ENCODE results near the gene ITK.
"Not testable (repeated sequence)": the region's sequence is repeated elsewhere in the genome, so short reads cannot be mapped to it uniquely, and the experiment has no call there.

Gene ITK

GRCh38 chr5:157205708-157206107 is 25.1 kb downstream of the ITK start:
- in situ Hi-C loops (cut with HindIII; ENCODE audit: low sequenced_read_pairs) = no loop called here

GRCh38 chr5:157210652-157211051 is 30.0 kb downstream of the ITK start:
- in situ Hi-C loops (cut with HindIII; ENCODE audit: low sequenced_read_pairs) = not testable (repeated sequence)

GRCh38 chr5:157212307-157212706 is 31.7 kb downstream of the ITK start:
- in situ Hi-C loops (cut with HindIII; ENCODE audit: low sequenced_read_pairs) = no loop called here

- in situ Hi-C loops (cut with HindIII; ENCODE audit: low sequenced_read_pairs) = no loop called here
Observed at GRCh38 chr5:157213527-157214243, 33.0 kb downstream of the ITK start.

- in situ Hi-C loops (cut with HindIII; ENCODE audit: low sequenced_read_pairs) = no loop called here
Observed at GRCh38 chr5:157214415-157214814, 33.8 kb downstream of the ITK start.

- in situ Hi-C loops (cut with HindIII; ENCODE audit: low sequenced_read_pairs) = no loop called here
Observed at GRCh38 chr5:157214861-157215513, 34.3 kb downstream of the ITK start.

GRCh38 chr5:157215514-157216167 is 35.0 kb downstream of the ITK start:
- in situ Hi-C loops (cut with HindIII; ENCODE audit: low sequenced_read_pairs) = no loop called here

GRCh38 chr5:157216391-157217142 is 35.9 kb downstream of the ITK start:
- in situ Hi-C loops (cut with HindIII; ENCODE audit: low sequenced_read_pairs) = no loop called here

GRCh38 chr5:157217289-157218024 is 36.8 kb downstream of the ITK start:
- in situ Hi-C loops (cut with HindIII; ENCODE audit: low sequenced_read_pairs) = no loop called here

GRCh38 chr5:157219491-157220271 is 39.0 kb downstream of the ITK start:
- in situ Hi-C loops (cut with HindIII; ENCODE audit: low sequenced_read_pairs) = no loop called here

- in situ Hi-C loops (cut with HindIII; ENCODE audit: low sequenced_read_pairs) = no loop called here
Observed at GRCh38 chr5:157221959-157222358, 41.3 kb downstream of the ITK start.

GRCh38 chr5:157222506-157223230 is 42.0 kb downstream of the ITK start:
- in situ Hi-C loops (cut with HindIII; ENCODE audit: low sequenced_read_pairs) = no loop called here

- in situ Hi-C loops (cut with HindIII; ENCODE audit: low sequenced_read_pairs) = no loop called here
Observed at GRCh38 chr5:157225469-157226422, 45.1 kb downstream of the ITK start.

GRCh38 chr5:157230610-157231009 is 50.0 kb downstream of the ITK start:
- in situ Hi-C loops (cut with HindIII; ENCODE audit: low sequenced_read_pairs) = no loop called here

- in situ Hi-C loops (cut with HindIII; ENCODE audit: low sequenced_read_pairs) = no loop called here
Observed at GRCh38 chr5:157232706-157233105, 52.1 kb downstream of the ITK start.

- in situ Hi-C loops (cut with HindIII; ENCODE audit: low sequenced_read_pairs) = no loop called here
Observed at GRCh38 chr5:157233515-157233914, 52.9 kb downstream of the ITK start.

- in situ Hi-C loops (cut with HindIII; ENCODE audit: low sequenced_read_pairs) = no loop called here
Observed at GRCh38 chr5:157236423-157236822, 55.8 kb downstream of the ITK start.

- in situ Hi-C loops (cut with HindIII; ENCODE audit: low sequenced_read_pairs) = no loop called here
Observed at GRCh38 chr5:157241483-157241882, 60.8 kb downstream of the ITK start.

All from DLD1 (cell line).